ENCODE data around the gene SERPINE3.

- TF ChIP-seq CTCF (IDR thresholded peaks at IDR 0.05 in 8 of 11, conservative IDR thresholded peaks at IDR 0.05 in 3 of 11) (no peak), POLR2A (IDR thresholded peaks at IDR 0.05) (no peak), POLR2AphosphoS5 (IDR thresholded peaks at IDR 0.05) (no peak)
Measured at GRCh38 chr13:51396352-51396751, 56.9 kb downstream of the SERPINE3 start.
